Hypothalamus (tissue), 51 donors: ENCODE measurements around the gene KRT222.

ENCODE experiments used
- DNase-seq, 51 donors: peaks; one replicate each; lab custom pipeline; 2025; lab: John Stamatoyannopoulos, UW

KRT222 gene

DNA sequence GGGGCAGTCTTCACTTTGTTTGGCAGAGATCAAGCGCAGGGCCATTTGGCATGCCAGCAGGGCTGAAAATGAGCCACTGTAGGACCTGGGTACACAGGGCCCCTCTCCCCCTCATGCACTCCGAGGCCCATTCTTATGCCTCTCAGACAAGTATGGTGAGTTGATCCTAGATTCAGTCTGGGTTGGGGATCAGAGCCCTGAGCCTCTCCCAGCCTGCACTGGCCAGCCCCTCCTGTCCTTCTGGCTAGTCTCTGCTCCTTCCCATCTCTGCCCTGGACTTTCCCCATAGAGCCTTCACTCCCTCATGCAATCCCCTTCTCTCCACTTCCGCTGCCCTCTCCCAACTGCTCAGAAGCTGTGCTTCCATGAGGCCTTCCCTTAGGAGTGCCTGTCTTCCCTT lies 48.4 kb downstream of the KRT222 start:
- DNase-seq, result no peak

DNA sequence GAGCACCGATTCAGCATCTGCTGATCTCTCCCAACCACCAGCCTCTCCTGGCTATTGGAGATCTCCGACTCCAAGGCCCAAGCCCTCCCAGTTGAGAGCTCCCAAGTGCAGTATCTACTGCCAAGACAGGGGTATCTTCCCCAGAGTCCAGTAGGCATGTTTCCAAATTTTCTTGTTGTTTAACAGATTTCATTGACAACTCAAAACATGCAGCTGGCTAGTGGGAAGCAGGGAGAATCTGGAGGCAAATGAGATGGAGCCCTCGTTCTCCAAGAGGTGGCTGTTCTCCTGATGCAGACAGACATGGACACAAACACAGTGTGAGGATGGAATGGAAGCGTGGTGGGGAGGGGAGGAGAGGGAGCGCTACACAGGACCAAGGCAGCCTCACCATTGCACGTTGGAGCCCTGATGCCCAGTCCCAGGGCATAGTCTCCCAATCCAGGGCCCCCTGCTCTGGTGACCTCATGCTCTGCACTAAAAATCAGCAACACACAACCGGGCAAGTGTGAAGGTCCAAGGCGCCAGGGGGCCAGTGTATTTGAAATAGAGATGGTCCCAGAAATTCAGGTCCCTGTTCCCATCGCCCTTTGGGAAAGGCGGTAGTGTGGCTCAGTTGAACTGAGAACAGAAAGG lies 49.0 kb downstream of the KRT222 start:
- peak in 1 of 51 donors; percentile 9 for DNase-seq

DNA sequence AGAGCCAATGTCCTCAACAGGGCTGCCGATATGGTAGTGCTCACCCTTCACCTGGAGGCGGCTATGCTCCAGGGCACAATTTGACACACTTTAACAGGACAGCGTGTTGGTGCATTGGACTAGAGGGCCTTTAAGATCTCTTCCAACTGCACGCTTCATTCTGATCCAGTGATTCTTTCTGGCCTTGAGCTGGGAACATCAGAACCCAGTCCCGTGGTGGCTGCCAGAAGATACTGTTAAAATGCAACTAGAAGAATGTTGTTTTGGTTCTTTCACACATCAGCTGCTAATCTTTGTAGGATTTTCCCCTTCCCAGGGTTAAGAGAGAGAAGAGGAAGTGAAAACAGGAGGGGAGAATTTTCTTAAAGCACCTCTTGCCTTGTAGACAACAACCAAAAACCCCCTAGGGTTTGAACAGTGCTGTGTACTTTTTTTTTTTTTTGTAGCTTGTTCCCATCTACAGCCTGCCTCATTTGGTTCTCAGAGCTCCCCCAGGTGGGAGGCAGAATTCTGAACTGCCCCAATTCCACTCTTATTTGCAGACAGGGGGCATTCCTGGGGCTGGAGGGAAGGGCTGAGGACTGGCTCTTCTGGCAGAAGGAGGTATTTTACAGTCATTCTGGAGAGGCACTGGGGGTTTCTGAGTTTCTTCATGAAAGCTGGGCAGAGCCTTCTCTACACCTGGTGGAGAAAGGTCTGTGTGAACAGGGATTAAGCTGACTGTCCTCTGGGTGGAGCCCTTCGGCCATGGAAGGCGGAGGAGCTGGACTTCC lies 49.7 kb downstream of the KRT222 start:
- peak in 4 of 51 donors; percentile 4 to 16 (median 10) for DNase-seq

DNA sequence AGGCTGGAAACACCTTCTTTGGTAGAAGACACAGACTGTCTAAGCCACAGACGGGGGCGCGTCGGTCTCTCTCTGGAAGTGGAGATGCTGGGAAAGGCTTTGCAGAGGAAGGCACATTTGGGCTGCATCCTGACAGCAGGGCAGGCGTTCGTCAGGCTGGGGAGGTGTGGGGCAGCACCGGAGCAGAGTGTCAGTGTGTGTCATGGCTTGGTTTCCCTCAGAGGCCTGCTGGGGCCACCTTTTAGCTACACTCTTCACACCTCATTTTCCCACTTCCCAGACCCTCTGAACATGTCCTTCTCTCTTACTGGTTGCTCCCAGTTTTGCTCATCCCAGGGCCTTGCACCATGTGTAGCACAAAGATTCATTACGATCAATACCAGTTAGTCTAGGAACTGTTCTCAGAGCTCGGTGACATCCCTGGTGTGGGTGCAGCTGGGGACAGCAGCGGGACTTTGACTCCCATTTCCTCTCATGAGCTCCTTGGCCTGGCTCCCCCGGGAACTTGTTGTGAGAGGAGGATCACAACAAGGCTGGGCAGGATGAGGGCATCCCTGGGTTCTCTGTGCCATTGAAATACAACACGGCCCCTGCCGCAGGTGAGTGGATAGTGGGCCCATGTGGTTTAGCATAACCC lies 50.4 kb downstream of the KRT222 start:
- no peak for DNase-seq

DNA sequence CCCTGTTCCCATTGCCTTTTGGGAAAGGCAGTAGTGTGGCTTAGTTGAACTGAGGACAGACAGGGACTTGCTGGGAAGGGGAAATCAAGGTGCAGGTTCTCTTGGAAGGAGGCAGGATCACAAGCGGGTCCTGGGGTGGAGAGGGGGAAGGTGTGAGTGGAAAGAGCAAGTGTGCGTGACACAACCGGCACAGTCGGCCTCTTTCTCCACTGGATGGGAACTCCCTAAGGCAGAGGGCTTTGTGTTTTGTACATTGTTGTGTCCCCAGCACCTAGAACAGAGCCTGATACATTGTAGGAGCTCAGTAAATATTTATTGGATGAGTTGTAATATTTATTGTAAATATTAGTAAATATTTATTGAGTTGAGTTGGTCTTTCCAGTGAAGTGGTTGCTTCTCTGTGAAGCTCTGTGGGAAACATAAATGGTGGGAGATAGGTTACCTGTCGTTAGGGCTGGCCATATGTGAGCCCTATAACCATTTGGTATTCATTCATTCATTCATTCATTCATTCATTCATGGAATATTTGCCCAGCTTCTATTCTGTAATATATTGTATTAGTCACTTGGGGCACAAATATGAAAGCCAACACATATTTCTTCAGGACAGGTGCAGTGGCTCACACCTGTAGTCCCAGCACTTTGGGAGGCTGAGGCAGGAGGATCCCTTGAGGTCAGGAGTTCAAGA lies 51.4 kb downstream of the KRT222 start:
- DNase-seq, result no peak

DNA sequence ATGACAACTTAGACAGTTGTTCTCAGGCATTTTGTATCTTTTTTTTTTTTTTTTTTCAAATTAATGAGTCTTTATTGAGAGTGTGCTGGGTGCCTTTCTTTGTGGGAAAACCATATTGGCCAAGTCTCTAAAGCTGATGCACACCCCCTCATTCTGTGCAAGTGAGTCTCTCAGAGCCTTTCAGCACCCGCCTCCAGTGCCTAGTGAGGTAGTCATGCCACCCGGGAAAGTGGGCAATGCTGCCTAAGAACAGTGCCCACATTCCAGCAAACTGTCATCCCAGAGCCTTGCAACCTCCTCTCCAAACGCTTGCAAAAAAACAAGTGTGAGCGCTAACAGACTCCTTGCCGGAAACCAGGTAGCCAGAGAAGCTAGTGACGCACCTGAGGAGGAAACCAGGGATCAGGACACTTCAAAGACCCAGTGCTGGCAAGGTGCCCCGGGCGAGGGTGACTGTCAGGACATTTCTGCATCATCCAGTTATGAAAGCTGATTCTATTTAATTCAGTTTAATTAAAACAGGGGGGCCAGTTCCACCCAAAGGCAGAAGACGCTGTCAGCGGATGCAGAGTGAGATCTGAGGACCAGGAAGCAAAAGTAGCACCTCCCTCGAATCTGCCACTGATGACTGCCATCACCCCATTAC lies 52.3 kb downstream of the KRT222 start:
- DNase-seq, result peak in 2 of 51 donors; percentile 27 to 67

DNA sequence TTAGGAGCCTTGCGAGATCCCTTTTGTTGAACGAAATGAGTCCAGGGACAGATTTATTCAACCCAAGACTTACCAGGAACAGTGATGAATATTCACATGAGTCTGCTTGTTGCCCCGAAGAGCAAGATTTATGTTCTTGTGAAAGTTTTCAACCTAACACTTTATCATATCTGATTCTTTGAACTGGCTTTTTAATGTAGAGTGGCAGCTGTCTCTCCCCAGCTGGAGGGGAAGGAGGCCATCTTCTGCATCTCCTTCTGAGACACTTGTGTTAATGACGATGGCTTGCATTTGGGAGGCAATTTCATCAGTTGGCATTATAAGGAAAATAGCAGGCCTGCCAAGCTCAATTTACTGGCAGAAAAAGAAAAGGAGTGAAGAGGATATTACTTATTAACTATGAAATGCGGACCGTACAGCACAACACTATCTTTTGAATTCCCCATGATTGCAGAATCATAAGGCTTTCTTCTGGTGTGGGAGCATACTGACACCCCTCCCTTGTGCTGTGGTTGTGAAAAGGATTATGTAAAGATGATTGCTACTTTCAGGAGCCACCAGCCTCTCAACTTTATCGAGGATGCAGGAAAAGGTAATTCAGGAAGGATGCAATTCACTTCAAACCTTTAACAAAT lies 53.0 kb downstream of the KRT222 start:
- peak in 1 of 51 donors; percentile 22 for DNase-seq

DNA sequence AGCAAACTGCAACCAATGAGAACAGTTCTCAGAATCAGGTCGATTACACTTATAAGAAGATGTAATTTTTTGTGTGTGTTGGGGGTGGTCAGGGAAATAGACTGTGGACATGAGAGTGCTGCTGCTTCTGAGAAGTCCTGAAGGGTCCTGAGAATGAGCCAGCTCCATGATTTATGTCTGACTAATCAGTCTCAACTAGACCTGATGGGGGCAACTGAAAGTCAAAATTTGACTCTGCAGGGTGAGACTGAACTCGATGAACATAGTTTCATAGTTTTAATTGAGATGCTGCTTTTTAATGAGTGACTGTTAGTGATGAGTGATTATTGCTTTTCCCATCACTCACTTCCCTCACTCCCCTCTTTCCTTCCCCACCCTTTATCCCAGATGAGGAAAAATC lies 54.6 kb downstream of the KRT222 start:
- DNase-seq, result no peak

DNA sequence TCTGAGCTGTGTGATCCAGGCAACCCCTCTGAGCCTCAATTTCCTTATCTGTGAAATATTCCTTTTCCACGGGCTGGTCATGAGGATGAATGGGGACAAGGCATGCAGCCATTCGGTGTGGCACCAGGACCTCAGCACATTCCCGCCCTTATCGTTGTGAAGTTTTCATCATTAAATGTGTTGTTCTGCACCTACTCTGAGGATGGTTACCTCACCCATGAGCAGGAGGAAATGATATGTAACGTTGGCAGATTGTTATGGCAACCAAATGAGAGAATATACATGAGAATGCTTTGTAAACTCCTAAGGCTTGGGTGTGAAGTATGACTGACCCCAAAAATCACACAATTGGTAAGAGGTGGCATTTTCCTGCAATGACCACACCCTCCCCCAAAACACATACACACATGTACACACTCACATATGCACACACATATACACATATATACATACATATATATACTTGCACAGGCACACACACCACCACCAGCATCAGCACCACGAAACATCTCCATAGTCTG lies 56.9 kb downstream of the KRT222 start:
- DNase-seq, result no peak

DNA sequence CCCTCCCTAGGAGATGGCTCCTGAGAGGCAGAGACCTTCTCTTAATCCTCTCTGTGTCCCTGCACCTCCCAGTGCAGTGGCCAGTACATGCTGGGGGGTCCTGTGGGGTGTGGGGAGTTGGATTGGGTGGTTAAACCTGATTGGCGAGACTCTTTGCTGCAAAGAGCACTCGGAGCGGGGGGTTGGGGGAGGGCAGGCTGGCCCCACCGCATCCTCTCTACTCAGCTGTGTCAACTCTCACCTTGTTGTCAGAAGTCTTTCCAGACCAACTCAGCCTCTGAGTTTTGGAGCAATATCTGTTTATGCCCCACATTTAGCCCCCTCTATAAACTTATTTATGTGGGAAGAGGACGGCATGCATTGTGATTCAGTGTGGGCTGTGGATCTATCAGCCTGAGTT lies 57.3 kb downstream of the KRT222 start:
- DNase-seq, result no peak

DNA sequence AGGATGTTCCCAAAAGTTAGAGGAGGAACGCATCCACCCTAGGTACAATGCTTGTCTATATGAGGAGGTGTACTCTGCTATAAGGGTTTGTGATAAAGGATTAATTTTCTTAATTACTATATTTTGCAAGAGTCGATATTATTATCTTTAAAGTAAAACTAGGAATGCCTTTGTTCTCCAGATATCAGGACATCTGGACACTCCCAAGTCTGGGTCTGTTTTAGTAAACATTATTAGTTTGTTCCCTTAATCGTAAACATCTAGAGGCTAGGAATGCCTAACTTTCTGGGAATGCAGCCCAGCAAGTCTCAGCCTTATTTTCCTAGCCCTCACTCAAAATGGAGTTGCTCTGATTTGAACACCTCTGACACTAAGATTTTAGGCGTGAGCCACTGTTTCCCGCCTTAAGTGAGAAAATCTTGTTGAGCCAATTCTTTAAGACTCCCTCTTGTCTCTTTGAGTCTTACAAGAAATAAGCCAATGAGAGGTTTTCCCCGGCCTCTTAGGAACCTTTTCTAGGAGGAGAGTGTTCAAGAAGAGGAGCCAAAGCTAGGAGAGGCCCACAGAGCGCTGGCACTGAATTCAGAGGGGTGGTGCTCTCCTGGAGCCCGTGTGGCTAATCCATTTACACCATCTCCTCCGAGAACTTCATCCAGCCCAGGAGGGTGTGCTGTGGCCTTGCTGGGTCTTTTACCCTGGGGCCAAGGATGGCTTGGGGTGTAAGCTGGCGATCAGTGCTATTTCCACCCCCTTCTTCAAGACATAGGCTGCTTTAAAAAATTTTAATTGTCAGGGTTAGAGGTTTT lies 58.2 kb downstream of the KRT222 start:
- no peak for DNase-seq

DNA sequence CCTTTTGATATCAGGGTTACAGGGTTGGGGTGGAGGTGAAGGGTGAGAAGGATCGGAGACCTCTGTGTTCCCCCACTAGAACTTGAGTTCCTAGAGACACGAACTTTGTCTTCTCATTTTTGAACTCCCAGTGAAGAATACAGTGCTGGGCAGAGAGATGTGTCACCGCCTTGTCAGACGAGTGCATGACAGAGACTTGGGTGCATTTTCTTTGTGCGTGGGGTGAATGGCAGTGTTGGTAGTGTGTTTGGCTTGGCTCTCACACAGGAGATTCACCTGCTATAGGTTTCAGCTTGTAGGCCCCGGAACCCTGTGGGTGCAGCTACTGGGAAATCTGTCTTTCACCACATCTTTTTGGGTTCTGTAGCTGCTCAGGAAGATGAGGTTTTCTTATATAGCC lies 59.7 kb downstream of the KRT222 start:
- DNase-seq, result no peak
